ENCODE data around the gene SLFN12.
"Not testable (repeated sequence)": the region's sequence is repeated elsewhere in the genome, so short reads cannot be mapped to it uniquely, and the experiment has no call there.

SLFN12 gene

GRCh38 chr17:35407531-35407930 is 24.8 kb downstream of the SLFN12 start:
- DNase-seq: no peak

- no peak for DNase-seq
Observed at GRCh38 chr17:35406568-35406967, 25.7 kb downstream of the SLFN12 start.

DNA sequence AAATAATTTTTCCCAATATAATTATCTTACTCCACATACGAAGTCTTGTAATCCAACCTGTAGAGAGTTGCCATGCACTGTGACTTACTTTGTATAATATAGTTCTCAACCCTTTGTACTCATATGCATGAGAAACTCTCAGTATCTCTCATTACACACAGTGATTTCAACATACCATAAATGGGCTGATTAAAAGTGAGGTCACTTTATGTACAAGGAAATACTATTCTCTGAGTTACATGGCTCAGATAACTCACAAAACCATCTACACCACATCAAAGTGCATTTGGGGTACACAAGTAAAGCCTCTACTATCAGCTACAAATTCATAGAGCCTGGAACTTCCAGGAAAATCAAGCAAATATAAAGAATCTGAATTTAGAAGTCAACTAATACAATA is 27.9 kb downstream of the SLFN12 start:
- no peak for DNase-seq

GRCh38 chr17:35393783-35394182 is 38.5 kb downstream of the SLFN12 start:
- DNase-seq: not testable (repeated sequence)

GRCh38 chr17:35390663-35391062 is 41.6 kb downstream of the SLFN12 start:
- DNase-seq: no peak

- no peak for DNase-seq
Observed at GRCh38 chr17:35390156-35390555, 42.1 kb downstream of the SLFN12 start.

DNA sequence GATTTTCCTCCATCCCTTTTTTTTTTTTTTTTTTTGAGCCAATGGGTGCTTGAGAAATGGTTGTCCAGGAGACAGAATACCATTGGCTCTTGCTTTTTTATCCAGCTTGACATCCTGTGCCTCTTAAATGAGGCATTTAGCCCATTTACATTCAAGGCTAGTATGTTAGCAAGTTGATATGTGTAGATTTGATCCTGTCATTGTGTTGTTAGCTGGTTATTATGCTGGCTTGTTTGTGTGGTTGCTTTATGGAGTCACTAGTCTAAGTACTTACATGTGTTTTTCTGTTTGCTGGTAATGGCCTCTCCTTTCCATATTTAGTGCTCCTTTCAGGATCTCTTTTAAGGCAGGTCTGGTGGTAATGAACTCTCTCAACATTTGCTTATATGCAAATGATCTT is 44.8 kb downstream of the SLFN12 start:
- no peak for DNase-seq

GRCh38 chr17:35377706-35378105 is 54.6 kb downstream of the SLFN12 start:
- no peak for DNase-seq

GRCh38 chr17:35377068-35377467 is 55.2 kb downstream of the SLFN12 start:
- no peak for DNase-seq

- no peak for DNase-seq
Observed at GRCh38 chr17:35376245-35376644, 56.1 kb downstream of the SLFN12 start.

- DNase-seq: no peak
Observed at GRCh38 chr17:35374766-35375344, 57.4 kb downstream of the SLFN12 start.

GRCh38 chr17:35373984-35374765 is 58.1 kb downstream of the SLFN12 start:
- DNase-seq: peak; percentile 46

- peak; percentile 83 for DNase-seq
Observed at GRCh38 chr17:35373534-35373983, 58.7 kb downstream of the SLFN12 start, which contains the start of gene SLFN11. Gene SLFN11, minus strand, starts transcription at chr17:35373621. Its CDS starts 9,814 bp downstream, at chr17:35363807.

- no peak for DNase-seq
Observed at GRCh38 chr17:35372846-35373533, 59.3 kb downstream of the SLFN12 start.

- no peak for DNase-seq
Observed at GRCh38 chr17:35371934-35372333, 60.4 kb downstream of the SLFN12 start.

GRCh38 chr17:35368081-35368830 is 64.0 kb downstream of the SLFN12 start:
- peak; percentile 22 for DNase-seq

DNA sequence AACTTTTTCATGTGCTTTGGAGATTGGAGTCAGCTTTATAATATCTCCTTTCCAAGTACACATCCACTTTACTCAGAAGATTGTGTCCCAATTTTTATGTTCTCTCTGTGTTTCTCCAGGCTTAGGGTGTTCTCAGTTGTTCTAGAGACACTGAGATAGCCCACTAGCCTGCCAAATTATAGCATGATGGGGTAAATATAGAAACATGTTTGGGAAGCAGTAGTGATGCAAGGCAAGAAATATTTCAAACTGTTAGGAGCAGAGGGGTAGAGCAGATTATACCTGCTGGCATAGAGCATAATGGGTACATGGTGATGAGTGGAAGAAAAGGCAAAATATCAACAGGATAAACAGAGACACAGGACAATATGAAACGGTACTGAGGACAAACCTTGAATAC is 71.3 kb downstream of the SLFN12 start:
- DNase-seq: no peak

Measured in central memory CD4-positive, alpha-beta T cell (primary cell).